Suppressor macrophage (primary cell): ENCODE measurements around the gene TJAP1.
A peak's percentile ranks its signal among the peaks of the same experiment; 100 is the strongest.
"Not testable (repeated sequence)": the region's sequence is repeated elsewhere in the genome, so short reads cannot be mapped to it uniquely, and the experiment has no call there.

Experiments used
- DNase-seq, 4 experiments: peaks; one replicate each; pipeline ENCODE4 v3.0.0-alpha.2; 2020 to 2022

The TJAP1 gene

GRCh38 chr6:43481591-43482236 lies 4.3 kb downstream of the TJAP1 start:
- no peak for DNase-seq

GRCh38 chr6:43488667-43489276 lies 11.4 kb downstream of the TJAP1 start:
- no peak for DNase-seq

- DNase-seq, result no peak
Measured at GRCh38 chr6:43489277-43490072, 12.1 kb downstream of the TJAP1 start.

- no peak for DNase-seq
Measured at GRCh38 chr6:43490523-43490939, 13.2 kb downstream of the TJAP1 start.

- no peak for DNase-seq
Measured at GRCh38 chr6:43491750-43492661, 14.6 kb downstream of the TJAP1 start.

GRCh38 chr6:43492673-43493072 lies 15.3 kb downstream of the TJAP1 start:
- DNase-seq, result no peak

GRCh38 chr6:43493230-43493629 lies 15.9 kb downstream of the TJAP1 start:
- no peak for DNase-seq

- DNase-seq, result no peak
Measured at GRCh38 chr6:43493833-43494232, 16.5 kb downstream of the TJAP1 start.

GRCh38 chr6:43494321-43494720 lies 17.0 kb downstream of the TJAP1 start:
- no peak for DNase-seq

GRCh38 chr6:43494766-43495165 lies 17.4 kb downstream of the TJAP1 start:
- DNase-seq, result no peak

GRCh38 chr6:43495409-43495941 lies 18.1 kb downstream of the TJAP1 start:
- peak in 2 of 4 experiments; percentile 27 to 34 for DNase-seq

GRCh38 chr6:43496370-43497128 lies 19.2 kb downstream of the TJAP1 start:
- no peak for DNase-seq

- DNase-seq, result no peak
Measured at GRCh38 chr6:43497129-43497396, 19.7 kb downstream of the TJAP1 start.

- no peak for DNase-seq
Measured at GRCh38 chr6:43497689-43498088, 20.3 kb downstream of the TJAP1 start.

GRCh38 chr6:43498291-43498690 lies 20.9 kb downstream of the TJAP1 start:
- DNase-seq, result not testable (repeated sequence)

GRCh38 chr6:43499028-43499815 lies 21.9 kb downstream of the TJAP1 start:
- no peak for DNase-seq

- DNase-seq, result no peak
Measured at GRCh38 chr6:43500921-43501320, 23.6 kb downstream of the TJAP1 start.

GRCh38 chr6:43502666-43503065 lies 25.3 kb downstream of the TJAP1 start:
- DNase-seq, result no peak

GRCh38 chr6:43503443-43503842 lies 26.1 kb downstream of the TJAP1 start:
- no peak for DNase-seq

GRCh38 chr6:43504756-43505593 lies 27.6 kb downstream of the TJAP1 start:
- no peak for DNase-seq
